NCI-H69 (cell line): ENCODE results near the gene TRMT13.

Source experiments
- DNase-seq: peaks from one replicate; lab custom pipeline; 2025; lab: John Stamatoyannopoulos, UW

TRMT13 gene

DNA sequence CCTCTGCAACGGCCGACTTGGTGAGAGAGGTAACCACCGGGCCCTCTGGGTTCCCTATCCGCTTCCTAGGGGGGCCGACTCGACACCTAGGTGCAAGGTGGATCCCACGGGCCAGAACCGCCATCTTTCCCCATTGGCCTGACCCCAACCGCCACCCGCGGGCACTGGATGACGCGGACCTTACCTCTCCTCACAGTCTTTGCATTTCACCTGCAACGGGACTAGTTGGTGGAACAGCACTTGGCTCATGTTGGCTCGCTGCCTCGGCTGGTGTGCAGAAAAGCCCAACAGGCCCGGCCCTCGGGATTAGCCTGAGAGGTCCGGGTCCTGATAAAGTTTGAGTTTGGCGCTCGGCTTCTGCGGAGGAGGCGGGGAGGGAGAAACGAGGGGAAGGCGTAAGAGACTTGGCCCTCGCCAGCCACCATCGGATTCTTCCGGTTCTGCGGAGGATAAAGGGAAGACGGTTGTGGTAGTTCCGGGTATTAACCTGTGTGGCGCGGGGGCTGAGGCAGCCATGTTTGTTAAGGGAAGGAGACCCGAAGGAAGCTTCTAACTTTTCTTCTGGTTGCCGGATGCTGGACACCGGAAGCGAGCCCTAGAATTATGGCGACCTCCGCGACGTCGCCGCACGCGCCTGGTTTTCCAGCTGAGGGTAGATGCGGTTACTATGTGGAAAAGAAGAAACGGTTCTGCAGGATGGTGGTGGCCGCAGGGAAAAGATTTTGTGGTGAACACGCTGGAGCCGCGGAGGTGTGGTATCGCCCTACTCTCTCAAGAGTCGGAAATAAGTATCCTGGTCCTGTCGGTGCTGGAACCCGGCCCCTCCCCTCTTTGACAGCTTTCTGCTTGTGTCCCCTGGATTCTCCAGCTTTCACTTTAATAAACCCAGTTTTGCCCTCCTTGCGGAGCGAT is at the start of gene TRMT13, which contains the start of gene SASS6:
Gene TRMT13 (plus strand): TSS at position 598 of the 912 bp plus-strand sequence. CDS start 6 bp downstream, at position 604.
Gene SASS6 (minus strand): TSS at position 365 of the 912 bp plus-strand sequence. CDS start 116 bp downstream, at position 249.
- DNase-seq: peak; percentile 97

DNA sequence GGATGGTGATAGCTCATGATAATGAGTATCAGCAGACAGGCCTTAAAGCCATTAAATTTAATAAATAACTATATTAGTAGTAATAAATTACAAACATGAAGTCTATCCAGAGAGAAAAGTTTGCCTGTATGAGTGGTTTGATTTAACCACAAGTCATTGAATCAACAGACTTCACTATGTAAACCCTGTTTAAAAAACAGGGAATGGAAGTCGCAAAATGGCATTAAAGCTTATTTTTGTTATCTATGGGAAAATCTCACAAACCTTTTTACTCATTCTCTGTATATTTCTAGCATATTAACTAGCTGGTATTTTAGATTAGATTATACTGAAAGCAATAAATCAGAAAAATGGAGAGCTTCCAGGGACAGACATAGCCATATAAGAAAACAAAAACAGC is 45.6 kb upstream of the TRMT13 start:
- no peak for DNase-seq

- DNase-seq: no peak
These were observed 43.9 kb upstream of the TRMT13 start for GRCh38 chr1:100089082-100089481.

DNA sequence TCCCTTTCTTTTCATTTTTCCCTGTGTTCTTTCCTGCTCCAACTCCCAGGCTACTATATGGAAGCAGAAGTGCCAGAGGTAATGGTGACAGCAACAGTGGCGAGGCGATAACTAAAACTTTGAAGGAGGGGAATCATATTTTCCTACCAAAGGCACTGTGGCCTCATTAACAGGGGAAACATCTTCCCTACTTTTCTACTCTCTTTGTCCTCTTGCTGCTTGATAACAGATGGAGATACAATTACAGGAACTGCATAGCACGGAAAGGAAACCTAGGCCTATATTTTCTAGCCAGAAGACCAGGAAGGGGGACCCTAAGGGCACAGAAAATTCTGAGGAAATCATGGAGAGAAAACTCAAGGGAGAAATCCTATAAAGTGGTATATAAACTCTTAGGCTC is 42.5 kb upstream of the TRMT13 start:
- no peak for DNase-seq

DNA sequence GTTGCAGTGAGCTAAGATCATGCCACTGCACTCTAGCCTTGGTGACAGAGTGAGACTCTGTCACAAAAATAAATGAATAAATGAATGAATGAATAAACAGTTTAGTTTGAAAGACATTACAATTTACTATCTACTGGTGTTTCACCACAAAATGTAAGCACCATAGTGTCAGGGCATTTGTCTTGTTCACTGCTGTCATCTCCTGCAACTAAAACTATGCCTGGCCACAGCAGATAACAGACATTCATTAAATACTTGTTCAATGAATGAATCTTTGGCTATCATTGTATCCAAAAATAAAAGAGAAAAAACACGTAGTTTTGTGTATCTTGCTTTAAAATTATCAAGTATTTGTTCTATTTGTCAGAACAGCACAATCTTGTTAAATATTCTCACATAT is 32.8 kb upstream of the TRMT13 start:
- DNase-seq: no peak

GRCh38 chr1:100101564-100101963 is 31.4 kb upstream of the TRMT13 start:
- no peak for DNase-seq

DNA sequence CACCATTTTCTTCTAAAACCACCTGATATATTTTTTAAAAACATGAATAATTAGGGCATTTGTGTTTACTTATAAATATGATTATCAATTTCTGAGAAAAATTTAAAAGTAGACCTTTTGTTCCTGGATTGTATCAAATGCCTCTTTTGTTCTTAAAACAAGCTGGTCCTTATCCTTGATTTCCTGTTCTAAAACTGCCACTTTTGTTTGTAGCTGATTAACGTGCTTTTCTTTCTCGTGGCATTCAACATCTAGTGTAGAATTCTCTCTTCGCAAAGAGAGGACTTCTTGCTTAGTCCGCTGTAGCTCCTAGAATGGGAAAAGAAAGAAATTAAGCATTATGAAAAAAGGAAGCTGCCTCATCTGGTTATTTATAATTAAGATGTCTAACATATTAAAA is 25.3 kb upstream of the TRMT13 start:
- DNase-seq: no peak

DNA sequence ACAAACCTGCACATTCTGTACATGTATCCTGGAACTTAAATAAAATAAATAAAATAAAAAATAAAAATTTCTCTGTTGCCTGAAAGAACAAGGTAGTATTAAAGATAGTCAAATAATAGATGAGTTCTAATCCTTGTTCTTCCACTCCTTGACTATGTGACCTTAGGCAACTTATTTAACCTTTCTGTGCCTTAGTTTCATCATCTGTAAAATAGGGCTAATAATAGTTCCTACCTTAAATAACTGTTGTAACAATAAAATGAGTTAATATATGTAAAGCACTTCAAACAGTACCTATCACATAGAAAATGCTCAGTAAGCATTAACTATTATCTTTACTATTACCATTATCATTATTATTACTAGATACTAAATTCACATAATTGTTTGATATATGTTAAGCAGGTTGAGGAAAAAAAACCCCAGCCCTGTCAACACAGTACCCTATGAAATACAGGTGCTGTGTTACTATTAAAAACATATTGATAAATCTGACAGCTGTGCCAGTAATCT is 23.4 kb upstream of the TRMT13 start:
- no peak for DNase-seq

- no peak for DNase-seq
These were observed 17.4 kb upstream of the TRMT13 start for GRCh38 chr1:100115524-100115923.

GRCh38 chr1:100122177-100122576 is 10.8 kb upstream of the TRMT13 start:
- DNase-seq: no peak

GRCh38 chr1:100127226-100127625 is 5.7 kb upstream of the TRMT13 start:
- DNase-seq: no peak

- peak; percentile 15 for DNase-seq
These were observed 2.3 kb upstream of the TRMT13 start for GRCh38 chr1:100130552-100131077.

DNA sequence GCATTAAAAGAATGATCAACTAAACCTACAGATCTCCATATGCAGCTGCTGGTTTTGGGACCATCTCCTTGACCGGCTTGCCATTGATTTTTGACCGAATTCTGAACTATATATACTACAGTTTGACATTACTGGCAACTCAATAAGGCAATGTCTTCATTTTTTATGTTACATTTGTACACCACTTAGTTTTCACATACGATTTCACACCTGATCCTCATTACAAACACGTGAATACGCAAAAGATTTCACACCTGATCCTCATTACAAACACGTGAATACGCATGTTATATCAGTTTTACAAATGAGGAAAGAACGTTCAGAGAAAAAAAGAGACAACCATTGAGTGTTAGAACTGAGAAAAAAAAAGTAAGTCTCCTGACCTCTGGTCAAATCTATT is 1.3 kb upstream of the TRMT13 start:
- DNase-seq: no peak

GRCh38 chr1:100134872-100135271 is 1.9 kb downstream of the TRMT13 start:
- no peak for DNase-seq

- DNase-seq: no peak
These were observed 4.6 kb downstream of the TRMT13 start for GRCh38 chr1:100137602-100138001.

DNA sequence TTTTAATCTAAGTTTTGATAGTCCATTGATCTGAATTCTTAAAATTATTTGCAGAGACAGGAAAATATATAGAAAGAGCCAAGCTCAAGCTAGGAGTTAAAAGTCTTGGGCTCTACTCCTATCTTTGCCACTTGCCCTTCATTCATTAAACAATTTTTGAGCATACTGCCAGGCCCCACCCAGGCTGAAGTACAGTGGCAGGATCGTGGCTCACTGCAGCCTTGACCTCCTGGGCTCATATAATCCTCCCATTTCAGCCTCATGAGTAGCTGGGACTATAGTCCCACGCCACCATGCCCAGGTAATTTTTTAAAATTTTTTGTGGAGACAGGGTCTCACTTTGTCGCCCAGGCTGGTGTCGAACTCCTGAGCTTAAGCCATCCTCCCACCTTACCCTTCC is 8.2 kb downstream of the TRMT13 start:
- no peak for DNase-seq

GRCh38 chr1:100142343-100142742 is 9.4 kb downstream of the TRMT13 start:
- no peak for DNase-seq

DNA sequence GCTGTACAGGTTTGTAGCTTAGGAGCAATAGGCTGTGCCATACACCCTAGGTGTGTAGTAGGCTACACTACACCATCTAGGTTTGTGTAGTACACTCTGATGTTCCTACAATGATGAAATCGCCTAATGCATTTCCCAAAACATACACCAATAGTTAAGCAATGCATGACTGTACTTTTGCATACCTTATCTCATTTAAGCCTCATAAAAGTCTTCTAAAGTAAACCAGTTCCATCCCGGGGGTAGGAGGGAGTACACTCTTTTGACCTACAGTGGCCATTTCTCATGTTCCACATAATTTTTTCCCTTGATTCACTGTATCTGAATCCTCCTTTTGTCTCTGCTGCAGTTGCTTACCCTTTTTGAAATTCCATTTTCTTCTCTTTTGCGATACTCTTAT is 12.2 kb downstream of the TRMT13 start:
- no peak for DNase-seq

GRCh38 chr1:100146958-100147357 is 14.0 kb downstream of the TRMT13 start:
- DNase-seq: no peak

GRCh38 chr1:100147875-100148274 is 14.9 kb downstream of the TRMT13 start:
- DNase-seq: no peak

DNA sequence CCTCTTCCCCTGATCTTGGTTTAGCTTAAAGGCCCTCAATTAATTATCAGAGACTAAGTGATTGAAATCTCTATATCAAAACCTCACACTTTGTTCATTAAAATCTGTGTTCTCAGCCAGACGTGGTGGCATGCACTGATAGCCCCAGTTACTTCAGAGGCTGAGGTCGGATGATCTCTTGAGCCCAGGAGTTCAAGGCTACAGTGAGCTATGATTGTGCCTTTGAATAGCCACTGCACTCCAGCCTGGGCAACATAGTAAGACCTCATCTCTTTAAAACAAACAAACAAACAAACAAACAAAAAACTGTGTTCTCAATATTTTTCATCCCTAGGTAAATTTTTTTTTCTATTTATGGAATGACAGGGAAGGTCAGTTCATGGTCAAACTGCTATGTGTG is 18.7 kb downstream of the TRMT13 start:
- DNase-seq: no peak

GRCh38 chr1:100152271-100152670 is 19.3 kb downstream of the TRMT13 start:
- no peak for DNase-seq

GRCh38 chr1:100162881-100163280 is 29.9 kb downstream of the TRMT13 start:
- DNase-seq: no peak
